GM18867 (cell line): ENCODE results near the gene OR2T1.
"Not testable (repeated sequence)": the region's sequence is repeated elsewhere in the genome, so short reads cannot be mapped to it uniquely, and the experiment has no call there.

Source experiments
- ATAC-seq: cut with Tn5 transposase; IDR thresholded peaks from one replicate; pipeline ENCODE4 v1.9.1; 2021; ENCODE audit warnings: mild to moderate bottlenecking, moderate library complexity; ENCODE audit not compliant: unreplicated experiment

OR2T1 gene

GRCh38 chr1:248402748-248403147, at the start of gene OR2T1:
OR2T1 (plus strand) TSS chr1:248403048; CDS start chr1:248406148, 3,100 bp downstream.
- ATAC-seq = no peak

DNA sequence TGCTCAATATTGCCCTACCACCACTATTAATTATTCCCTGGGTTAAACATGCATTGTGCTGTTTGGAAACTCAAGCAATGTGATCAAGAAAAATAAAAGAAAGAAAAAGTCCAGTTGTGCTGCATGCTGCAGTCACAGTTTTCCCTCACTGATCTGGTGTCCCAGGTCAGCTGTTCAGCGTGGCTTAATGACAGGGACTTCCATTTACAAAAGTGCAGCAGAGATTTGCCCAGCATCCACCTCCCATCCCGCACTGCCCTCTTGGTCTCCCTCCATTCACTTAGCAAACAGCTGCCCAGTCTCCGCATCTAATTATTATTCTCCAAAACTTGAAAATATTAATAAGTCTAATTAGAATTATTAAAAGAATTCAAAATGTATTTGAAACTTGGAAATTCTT, 43.4 kb upstream of the OR2T1 start:
- no peak for ATAC-seq

DNA sequence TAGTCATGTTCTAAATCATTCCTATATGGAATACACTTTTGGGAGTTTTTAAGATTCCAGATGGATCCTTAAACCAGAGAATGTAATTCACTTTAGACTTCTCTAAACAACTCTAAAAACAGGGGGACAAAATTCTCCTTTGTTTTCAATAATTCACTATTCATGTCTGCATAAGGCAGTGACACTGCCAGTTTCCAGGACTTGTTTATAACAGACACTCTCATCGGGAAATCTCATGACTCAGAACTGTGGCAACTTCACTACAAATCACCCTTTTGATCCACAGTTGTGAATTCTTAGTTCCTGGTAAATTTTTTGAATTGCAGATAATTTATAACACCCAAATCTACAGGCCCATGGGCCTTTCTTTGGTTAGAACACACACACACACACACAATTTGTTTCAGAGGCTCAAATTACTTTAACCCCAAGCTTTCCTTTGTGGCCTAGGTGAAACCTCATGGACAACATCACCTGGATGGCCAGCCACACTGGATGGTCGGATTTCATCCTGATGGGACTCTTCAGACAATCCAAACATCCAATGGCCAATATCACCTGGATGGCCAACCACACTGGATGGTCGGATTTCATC, 41.6 kb upstream of the OR2T1 start, which contains the start of gene OR2T4:
OR2T4 (plus strand) TSS at position 545 of the 595 bp plus-strand sequence; CDS start at position 545, 0 bp downstream.
- ATAC-seq = no peak

DNA sequence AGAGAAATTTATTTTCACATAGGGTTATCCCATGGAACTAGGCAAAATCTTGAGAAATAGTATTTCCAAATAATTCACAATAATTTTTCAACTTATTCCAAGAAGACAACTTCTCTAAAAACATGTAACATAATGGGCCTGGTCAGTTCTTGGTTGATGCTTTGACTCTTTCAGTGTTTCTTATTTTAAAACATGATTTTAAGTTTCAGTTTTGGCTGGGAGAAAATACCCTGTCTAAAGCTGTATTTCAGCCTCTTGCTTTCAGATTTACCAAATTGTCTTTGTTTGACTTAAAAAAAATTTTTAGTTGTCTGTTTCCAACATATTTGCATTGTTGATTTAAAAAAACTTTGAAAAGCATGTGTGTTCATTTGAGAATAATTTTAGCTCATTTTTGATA, 36.2 kb upstream of the OR2T1 start:
- ATAC-seq = no peak

DNA sequence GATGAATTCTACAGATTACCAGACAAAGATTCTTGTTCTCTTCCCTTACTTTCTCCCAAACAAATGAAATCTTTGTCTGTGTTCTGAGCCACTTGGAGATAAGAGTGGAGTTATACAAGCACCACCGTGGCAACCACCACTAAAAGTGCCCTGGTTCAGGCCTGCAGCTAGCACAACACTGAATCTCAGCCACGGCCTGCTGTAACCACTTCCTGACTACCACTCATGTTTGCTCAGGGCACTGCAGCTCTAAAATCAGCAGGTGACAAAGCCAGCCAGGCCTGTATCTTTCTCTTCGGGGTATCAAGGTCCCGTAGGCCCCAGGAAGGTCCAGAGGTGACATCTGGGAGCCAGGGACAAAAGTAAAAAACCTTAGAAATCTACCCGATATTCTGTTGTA, 30.5 kb upstream of the OR2T1 start:
- ATAC-seq = peak; percentile 67

GRCh38 chr1:248373761-248374160, 29.1 kb upstream of the OR2T1 start:
- ATAC-seq = no peak

- ATAC-seq = no peak
Observed at GRCh38 chr1:248375446-248375845, 27.4 kb upstream of the OR2T1 start, which contains the start of gene OR2T6. OR2T6 (plus strand) TSS chr1:248375746; CDS start chr1:248387609, 11,863 bp downstream.

- ATAC-seq = no peak
Observed at GRCh38 chr1:248376916-248377315, 25.9 kb upstream of the OR2T1 start.

- no peak for ATAC-seq
Observed at GRCh38 chr1:248380854-248381253, 22.0 kb upstream of the OR2T1 start.

- no peak for ATAC-seq
Observed at GRCh38 chr1:248388426-248388825, 14.4 kb upstream of the OR2T1 start.

GRCh38 chr1:248393050-248393449, 9.8 kb upstream of the OR2T1 start:
- no peak for ATAC-seq

DNA sequence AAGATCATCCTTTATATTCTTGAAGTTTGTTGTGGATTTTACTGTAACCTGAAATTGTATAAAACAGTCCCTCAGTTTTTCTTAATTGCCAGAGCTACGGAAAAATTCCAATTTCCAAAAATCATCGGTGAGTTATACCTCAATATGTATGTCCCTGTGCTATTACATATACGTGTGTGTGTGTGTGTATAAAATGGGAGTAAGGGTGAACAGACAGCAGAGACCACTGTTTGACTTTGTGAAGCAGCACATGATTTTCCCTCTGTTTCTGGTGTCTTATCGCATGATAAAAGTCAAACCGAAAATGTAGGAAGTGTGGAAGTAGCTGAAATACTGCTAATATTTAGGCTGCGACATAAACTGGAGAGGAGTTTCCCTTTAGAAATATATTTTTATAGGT, 1.2 kb downstream of the OR2T1 start:
- no peak for ATAC-seq

- peak; percentile 73 for ATAC-seq
Observed at GRCh38 chr1:248406721-248407692, 4.2 kb downstream of the OR2T1 start.

DNA sequence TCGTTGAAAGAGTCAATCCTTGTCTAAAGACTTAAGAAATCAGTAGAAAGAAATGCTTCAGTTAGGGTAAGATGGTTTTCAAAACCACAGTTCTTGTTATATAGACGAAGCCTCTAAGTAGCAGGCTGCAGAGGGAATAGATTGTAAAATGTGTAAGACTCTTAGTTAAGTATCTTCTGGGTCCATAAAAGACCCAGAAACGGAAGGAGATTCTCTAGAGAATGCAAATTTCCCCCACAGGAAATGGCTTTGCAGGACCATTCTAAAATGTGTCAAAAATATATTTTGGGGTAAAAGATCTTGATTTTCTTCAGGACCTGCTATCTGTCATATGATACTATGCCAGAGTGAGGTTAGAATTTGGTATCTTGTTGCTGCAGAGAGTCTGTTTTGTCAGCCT, 13.4 kb downstream of the OR2T1 start:
- ATAC-seq = peak; percentile 44

GRCh38 chr1:248417854-248418253, 15.0 kb downstream of the OR2T1 start:
- ATAC-seq = no peak

GRCh38 chr1:248421384-248421783, 18.5 kb downstream of the OR2T1 start:
- ATAC-seq = no peak

- peak; percentile 43 for ATAC-seq
Observed at GRCh38 chr1:248427526-248428191, 24.8 kb downstream of the OR2T1 start.

DNA sequence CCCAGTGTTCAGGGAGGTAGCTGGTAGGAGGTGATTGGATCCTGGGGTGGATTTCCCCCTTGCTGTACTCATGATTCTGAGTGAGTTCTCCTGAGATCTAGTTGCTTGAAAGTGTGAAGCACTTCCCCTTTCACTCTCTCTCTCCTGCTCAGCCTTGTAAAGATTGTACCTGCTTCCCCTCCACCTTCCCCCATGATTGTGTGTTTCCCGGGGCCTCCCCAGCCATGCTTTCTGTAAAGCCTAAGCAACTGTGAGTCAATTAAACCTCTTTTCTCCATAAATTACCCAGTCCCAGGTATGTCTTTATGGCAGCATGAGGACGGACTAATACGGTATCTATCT, 25.3 kb downstream of the OR2T1 start:
- peak; percentile 81 for ATAC-seq

- peak; percentile 41 for ATAC-seq
Observed at GRCh38 chr1:248431683-248432082, 28.8 kb downstream of the OR2T1 start.

- peak; percentile 59 for ATAC-seq
Observed at GRCh38 chr1:248432201-248432600, 29.4 kb downstream of the OR2T1 start.

DNA sequence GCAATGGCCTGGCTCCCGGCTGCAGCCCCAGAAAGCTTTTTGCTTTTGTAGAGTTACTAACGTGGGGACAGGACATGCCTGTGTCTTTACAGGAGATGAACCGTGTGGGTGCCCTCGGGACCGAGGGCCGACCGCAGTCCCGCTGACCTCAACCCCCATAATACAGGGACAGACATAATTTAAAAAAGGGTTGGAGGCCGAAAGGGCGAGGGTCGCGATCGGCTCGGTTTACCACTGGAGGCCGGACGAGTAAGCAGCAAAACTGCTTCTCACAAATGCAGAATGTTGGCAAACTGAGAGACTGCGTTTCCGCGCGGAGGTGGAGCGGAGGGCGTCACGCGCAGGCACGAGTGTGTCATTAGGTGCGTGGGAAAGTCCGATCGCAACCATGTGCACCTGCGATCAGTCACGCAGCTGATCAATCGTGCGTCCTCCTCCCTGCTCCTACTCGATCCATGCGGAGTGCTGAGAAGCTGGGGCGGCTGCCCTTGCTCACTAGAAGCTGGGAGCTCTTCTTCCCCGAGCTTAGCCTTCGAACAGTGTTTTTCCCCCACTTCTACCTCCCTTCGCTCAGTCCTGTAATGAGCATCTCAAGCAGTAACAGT, 31.1 kb downstream of the OR2T1 start:
- ATAC-seq = not testable (repeated sequence)
